Measurements from ENCODE around the gene ASTN1.

DNA sequence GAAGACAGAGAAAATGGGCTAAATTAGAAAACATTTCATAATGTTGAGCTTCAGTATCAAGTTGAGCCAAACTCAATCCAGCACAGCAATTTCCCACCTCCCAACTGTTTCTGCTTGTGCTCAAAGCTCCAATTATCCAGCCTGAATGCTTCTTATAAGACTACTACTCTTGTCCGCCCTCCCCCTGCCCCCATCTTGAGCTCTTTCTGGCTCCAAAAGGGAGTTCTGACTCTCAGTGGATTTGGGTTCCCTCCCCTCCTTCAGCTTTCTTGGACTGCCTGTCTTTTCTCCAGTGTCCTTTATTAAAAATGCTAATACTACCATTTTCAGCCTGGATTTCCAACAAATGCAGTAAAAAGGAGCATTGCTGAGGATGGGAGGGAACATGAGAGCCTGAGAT, 174.8 kb downstream of the ASTN1 start:
- TF ChIP-seq, protein P1, sequence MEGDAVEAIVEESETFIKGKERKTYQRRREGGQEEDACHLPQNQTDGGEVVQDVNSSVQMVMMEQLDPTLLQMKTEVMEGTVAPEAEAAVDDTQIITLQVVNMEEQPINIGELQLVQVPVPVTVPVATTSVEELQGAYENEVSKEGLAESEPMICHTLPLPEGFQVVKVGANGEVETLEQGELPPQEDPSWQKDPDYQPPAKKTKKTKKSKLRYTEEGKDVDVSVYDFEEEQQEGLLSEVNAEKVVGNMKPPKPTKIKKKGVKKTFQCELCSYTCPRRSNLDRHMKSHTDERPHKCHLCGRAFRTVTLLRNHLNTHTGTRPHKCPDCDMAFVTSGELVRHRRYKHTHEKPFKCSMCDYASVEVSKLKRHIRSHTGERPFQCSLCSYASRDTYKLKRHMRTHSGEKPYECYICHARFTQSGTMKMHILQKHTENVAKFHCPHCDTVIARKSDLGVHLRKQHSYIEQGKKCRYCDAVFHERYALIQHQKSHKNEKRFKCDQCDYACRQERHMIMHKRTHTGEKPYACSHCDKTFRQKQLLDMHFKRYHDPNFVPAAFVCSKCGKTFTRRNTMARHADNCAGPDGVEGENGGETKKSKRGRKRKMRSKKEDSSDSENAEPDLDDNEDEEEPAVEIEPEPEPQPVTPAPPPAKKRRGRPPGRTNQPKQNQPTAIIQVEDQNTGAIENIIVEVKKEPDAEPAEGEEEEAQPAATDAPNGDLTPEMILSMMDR (conservative IDR thresholded peaks at IDR 0.05; ENCODE audit: low read length) = no peak
- no peak for TF ChIP-seq EZH2phosphoT487 (IDR thresholded peaks at IDR 0.05; ENCODE audit: borderline replicate concordance)

All from Loucy (cell line).